ENCODE measurements around the gene SORD. TPM values are rescaled to one million over a fixed set of nuclear protein-coding genes. Genes with fewer than 3 reads are reported as not detected.

The SORD gene
- total RNA-seq, 2 donors from 2014 or later = 197 to 593 TPM

DNA sequence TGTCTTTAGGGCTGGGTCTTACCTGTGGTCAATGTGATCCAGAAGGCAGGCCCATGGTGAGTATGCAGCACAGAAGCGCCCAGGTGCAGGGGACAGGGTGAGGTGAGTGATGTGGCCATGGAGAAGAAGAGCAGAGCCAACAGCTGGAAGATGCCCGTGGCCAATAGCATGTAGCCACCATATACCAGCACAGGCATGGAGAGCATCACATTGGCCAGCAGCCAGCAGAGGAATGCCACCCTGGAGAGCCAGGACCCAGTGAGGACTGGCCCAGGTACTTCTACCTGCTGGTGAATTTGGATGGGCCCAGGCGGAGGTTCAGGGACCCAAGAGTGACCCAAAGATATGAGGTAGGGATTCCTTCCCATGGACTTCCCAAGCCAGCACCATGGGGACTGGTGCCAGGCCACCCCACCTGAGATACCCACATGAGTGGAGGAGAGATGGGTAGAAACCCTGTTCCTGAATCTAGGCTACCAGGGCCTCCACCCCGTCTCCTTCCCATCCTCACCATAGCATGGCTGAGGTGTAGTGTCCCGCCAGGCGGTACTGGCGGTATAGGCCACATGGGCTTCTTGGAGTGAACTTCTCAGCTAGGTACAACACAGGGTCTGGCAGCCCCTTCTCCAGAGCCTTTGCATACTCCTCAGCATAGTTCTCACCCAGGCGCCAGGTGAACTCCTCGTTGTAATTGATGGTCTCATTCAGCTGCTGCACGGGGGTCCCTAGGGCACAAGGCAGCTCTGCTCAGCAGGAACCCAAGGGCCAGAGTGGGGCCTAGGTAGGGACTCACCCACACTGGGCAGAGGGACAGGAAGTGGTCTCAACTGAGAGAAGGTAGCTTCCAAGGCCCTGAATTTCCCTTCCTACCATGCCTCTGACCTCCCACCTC lies 97.3 kb downstream of the SORD start:
- Histone ChIP-seq H3K4me1 (replicated peaks) (no peaks in the 10 kb centered on the region), H3K36me3 (no peaks in the 10 kb centered on the region), H3K27me3 (replicated peaks; ENCODE audit: insufficient read depth) (peaks cover 8% of the 10 kb centered on the region), H3K9me3 (no peaks in the 10 kb centered on the region), H3K4me3 (no peak overlapping the region), H3K27ac (no peak overlapping the region)
- WGBS = 94% methylated on average over 10 of the region's 10 CpGs
- DNase-seq (ENCODE audit: low spot score) = no peak
- intact Hi-C loops (cut with DNase I) = no loop called here
- TF ChIP-seq POLR2AphosphoS5 (IDR thresholded peaks at IDR 0.05) (no peak), POLR2A (IDR thresholded peaks at IDR 0.05) (no peak)
- TF ChIP-seq, protein P1, sequence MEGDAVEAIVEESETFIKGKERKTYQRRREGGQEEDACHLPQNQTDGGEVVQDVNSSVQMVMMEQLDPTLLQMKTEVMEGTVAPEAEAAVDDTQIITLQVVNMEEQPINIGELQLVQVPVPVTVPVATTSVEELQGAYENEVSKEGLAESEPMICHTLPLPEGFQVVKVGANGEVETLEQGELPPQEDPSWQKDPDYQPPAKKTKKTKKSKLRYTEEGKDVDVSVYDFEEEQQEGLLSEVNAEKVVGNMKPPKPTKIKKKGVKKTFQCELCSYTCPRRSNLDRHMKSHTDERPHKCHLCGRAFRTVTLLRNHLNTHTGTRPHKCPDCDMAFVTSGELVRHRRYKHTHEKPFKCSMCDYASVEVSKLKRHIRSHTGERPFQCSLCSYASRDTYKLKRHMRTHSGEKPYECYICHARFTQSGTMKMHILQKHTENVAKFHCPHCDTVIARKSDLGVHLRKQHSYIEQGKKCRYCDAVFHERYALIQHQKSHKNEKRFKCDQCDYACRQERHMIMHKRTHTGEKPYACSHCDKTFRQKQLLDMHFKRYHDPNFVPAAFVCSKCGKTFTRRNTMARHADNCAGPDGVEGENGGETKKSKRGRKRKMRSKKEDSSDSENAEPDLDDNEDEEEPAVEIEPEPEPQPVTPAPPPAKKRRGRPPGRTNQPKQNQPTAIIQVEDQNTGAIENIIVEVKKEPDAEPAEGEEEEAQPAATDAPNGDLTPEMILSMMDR (IDR thresholded peaks at IDR 0.05) = no peak

DNA sequence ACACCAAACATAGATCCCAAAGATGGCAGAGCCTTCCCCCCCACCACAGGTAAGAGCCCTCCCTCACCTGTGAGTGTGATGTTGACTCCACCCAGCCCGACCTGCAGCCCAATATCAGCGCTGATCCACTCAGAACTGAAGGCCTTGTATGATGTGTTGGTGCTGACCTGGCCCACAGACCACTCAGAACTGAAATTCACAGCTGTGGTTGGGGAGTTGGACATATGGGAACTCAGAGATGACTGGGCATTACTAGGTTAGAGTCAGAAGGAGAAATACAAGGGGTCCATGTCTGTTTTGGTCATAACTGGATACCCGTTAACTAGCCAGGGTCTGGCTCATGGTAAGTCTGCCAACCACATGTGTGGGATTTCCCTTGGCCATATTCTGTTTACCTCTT lies 98.0 kb downstream of the SORD start:
- intact Hi-C loops (cut with DNase I) = no loop called here
- Histone ChIP-seq H3K27ac (no peak overlapping the region), H3K27me3 (replicated peaks; ENCODE audit: insufficient read depth) (peaks cover 6% of the 10 kb centered on the region), H3K4me3 (no peak overlapping the region), H3K36me3 (no peaks in the 10 kb centered on the region), H3K9me3 (no peaks in the 10 kb centered on the region), H3K4me1 (replicated peaks) (no peaks in the 10 kb centered on the region)
- DNase-seq (ENCODE audit: low spot score) = no peak
- WGBS = 100% methylated on average over 3 of the region's 3 CpGs
- TF ChIP-seq, protein P1 (IDR thresholded peaks at IDR 0.05) = no peak
- TF ChIP-seq POLR2AphosphoS5 (IDR thresholded peaks at IDR 0.05) (no peak), POLR2A (IDR thresholded peaks at IDR 0.05) (no peak)

DNA sequence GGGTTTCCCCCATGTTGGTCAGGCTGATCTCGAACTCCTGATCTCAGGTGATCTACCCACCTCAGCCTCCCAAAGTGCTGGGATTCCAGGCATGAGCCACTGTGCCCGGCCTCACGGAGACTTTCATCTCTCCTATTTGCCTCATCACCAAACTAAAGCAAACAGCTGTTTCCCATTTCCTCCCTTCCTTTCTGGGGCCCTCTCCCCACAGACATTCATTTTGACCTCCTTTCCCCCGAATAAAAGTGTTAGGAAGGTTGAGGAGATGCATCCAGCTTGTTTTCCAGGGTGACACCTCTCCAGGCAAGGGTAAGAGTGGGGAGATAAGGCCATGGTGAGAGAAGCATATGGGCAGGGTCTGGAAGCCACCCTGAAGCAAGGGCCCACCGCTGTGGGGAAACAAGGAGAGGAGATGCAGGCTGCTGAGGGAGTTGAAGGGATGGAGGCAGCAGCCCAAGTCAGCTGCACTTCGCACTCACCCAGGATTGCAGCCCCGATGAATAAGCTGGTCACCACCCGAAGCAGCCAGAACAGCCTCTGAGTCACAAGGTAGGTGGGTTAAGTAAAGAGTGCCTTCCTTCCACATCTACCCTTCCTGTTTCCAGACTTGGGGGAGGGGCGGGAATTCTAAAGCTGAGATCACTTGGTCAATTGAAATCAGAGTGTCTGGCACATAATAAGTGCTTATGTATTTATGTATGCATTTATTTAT lies 98.9 kb downstream of the SORD start:
- no peak for DNase-seq (ENCODE audit: low spot score)
- TF ChIP-seq POLR2A (IDR thresholded peaks at IDR 0.05) (no peak), POLR2AphosphoS5 (IDR thresholded peaks at IDR 0.05) (no peak)
- TF ChIP-seq, protein P1 (IDR thresholded peaks at IDR 0.05) = no peak
- intact Hi-C loops (cut with DNase I) = no loop called here
- H3K4me1 ChIP-seq (replicated peaks) = no peaks in the 10 kb centered on the region
- H3K9me3 ChIP-seq = no peaks in the 10 kb centered on the region
- no peak overlapping the region for H3K4me3 ChIP-seq
- H3K36me3 ChIP-seq = no peaks in the 10 kb centered on the region
- no peaks in the 10 kb centered on the region for H3K27me3 ChIP-seq (replicated peaks; ENCODE audit: insufficient read depth)
- no peak overlapping the region for H3K27ac ChIP-seq
- WGBS = 65% methylated on average over 9 of the region's 9 CpGs

DNA sequence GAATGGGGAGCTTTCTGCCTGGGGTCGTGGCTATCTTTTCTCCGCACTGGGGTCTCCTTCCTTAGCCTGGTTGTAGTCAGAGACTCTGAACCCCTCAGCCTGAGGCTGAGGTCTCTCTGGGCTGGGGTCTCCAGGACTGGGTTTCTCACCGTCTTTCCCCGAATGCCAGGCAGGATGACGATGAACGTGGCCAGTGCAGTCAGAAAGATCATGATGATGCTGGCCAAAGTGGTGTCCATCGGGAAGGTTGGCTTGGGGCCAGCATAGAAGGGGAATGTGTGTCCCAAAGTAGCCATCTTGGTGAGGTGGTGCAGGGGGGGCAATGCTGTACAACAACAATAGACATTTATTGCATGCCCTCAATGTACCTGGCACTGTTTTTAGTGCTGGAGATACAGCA lies 99.7 kb downstream of the SORD start:
- TF ChIP-seq POLR2A (IDR thresholded peaks at IDR 0.05) (no peak), POLR2AphosphoS5 (IDR thresholded peaks at IDR 0.05) (no peak)
- Histone ChIP-seq H3K9me3 (no peaks in the 10 kb centered on the region), H3K27me3 (replicated peaks; ENCODE audit: insufficient read depth) (no peaks in the 10 kb centered on the region), H3K36me3 (no peaks in the 10 kb centered on the region), H3K4me1 (replicated peaks) (no peaks in the 10 kb centered on the region), H3K27ac (no peak overlapping the region), H3K4me3 (no peak overlapping the region)
- 87% methylated on average over 7 of the region's 7 CpGs for WGBS
- no peak for DNase-seq (ENCODE audit: low spot score)
- intact Hi-C loops (cut with DNase I) = no loop called here

DNA sequence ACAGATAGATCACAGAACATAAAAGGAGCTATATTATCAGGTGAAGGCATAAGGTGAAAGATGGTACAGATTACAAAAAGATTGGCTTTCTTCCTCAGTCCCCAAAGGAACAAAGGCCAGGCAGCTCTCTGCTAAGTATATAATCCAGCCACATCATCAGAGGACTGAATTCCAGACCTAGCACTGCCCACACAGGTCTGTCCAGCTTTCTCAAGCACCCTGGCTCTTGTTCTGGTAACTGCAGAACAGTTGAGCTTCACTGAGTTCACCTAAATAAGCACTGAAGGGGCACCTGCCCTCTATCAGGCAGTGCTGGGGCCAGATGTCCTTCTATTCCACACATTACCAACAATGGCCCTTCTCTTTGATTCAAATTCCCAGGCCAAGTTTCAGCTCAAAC lies 100.4 kb downstream of the SORD start:
- Histone ChIP-seq H3K36me3 (no peaks in the 10 kb centered on the region), H3K27me3 (replicated peaks; ENCODE audit: insufficient read depth) (no peaks in the 10 kb centered on the region), H3K27ac (no peak overlapping the region), H3K4me3 (no peak overlapping the region), H3K4me1 (replicated peaks) (no peaks in the 10 kb centered on the region), H3K9me3 (no peaks in the 10 kb centered on the region)
- DNase-seq (ENCODE audit: low spot score) = no peak
- intact Hi-C loops (cut with DNase I) = no loop called here
- no peak for TF ChIP-seq POLR2A (IDR thresholded peaks at IDR 0.05)
- TF ChIP-seq, protein P1 (IDR thresholded peaks at IDR 0.05) = peak in 1 of 4 experiments; percentile 15
